Right kidney (tissue), 9 donors: ENCODE measurements around the gene ARFGAP3.
A peak's percentile ranks its signal among the peaks of the same experiment; 100 is the strongest.

Source experiments
- DNase-seq: peaks from one replicate; pipeline ENCODE4 v3.0.0-alpha.2; 2016
- long read RNA-seq, 8 donors: transcript quantifications; one replicate each; lab custom pipeline, GENCODE V29; 2026

ARFGAP3 gene
- long read RNA-seq, donor 1, transcript ARFGAP3-201 (16 exons, 2,857 nt): major isoform, 9 of 19 reads
- long read RNA-seq, donor 1, partial matches to known transcripts: 10 of 19 reads
- long read RNA-seq, donor 1, other reads (novel, unspliced or antisense): 0 of 19 reads
- long read RNA-seq, donor 2, transcript ARFGAP3-201 (16 exons, 2,857 nt): major isoform, 6 of 6 reads
- long read RNA-seq, donor 2, partial matches to known transcripts: 0 of 6 reads
- long read RNA-seq, donor 2, other reads (novel, unspliced or antisense): 0 of 6 reads
- long read RNA-seq, donor 3, transcript ARFGAP3-201 (16 exons, 2,857 nt): major isoform, 8 of 29 reads
- long read RNA-seq, donor 3, partial matches to known transcripts: 21 of 29 reads
- long read RNA-seq, donor 3, other reads (novel, unspliced or antisense): 0 of 29 reads
- long read RNA-seq, donor 4, transcript ARFGAP3-201 (16 exons, 2,857 nt): major isoform, 7 of 19 reads
- long read RNA-seq, donor 4, partial matches to known transcripts: 12 of 19 reads
- long read RNA-seq, donor 4, other reads (novel, unspliced or antisense): 0 of 19 reads
- long read RNA-seq, donor 5, transcript ARFGAP3-201 (16 exons, 2,857 nt): major isoform, 6 of 13 reads
- long read RNA-seq, donor 5, partial matches to known transcripts: 6 of 13 reads
- long read RNA-seq, donor 5, other reads (novel, unspliced or antisense): 0 of 13 reads
- long read RNA-seq, donor 6, transcript ARFGAP3-201 (16 exons, 2,857 nt): major isoform, 8 of 9 reads
- long read RNA-seq, donor 6, partial matches to known transcripts: 0 of 9 reads
- long read RNA-seq, donor 6, other reads (novel, unspliced or antisense): 0 of 9 reads
- long read RNA-seq, donor 7, transcript ARFGAP3-201 (16 exons, 2,857 nt): major isoform, 9 of 31 reads
- long read RNA-seq, donor 7, partial matches to known transcripts: 21 of 31 reads
- long read RNA-seq, donor 7, other reads (novel, unspliced or antisense): 0 of 31 reads
- long read RNA-seq, donor 8, transcript ARFGAP3-201 (16 exons, 2,857 nt): major isoform, 12 of 29 reads
- long read RNA-seq, donor 8, partial matches to known transcripts: 17 of 29 reads
- long read RNA-seq, donor 8, other reads (novel, unspliced or antisense): 0 of 29 reads

- peak; percentile 99 for DNase-seq
Measured at GRCh38 chr22:42856865-42857704, at the start of gene ARFGAP3. Gene ARFGAP3, minus strand, starts transcription at chr22:42857273. Its CDS starts 91 bp downstream, at chr22:42857182.

GRCh38 chr22:42905702-42906183, 48.7 kb upstream of the ARFGAP3 start:
- no peak for DNase-seq

GRCh38 chr22:42905217-42905616, 48.1 kb upstream of the ARFGAP3 start:
- no peak for DNase-seq

- DNase-seq: no peak
Measured at GRCh38 chr22:42904050-42904449, 47.0 kb upstream of the ARFGAP3 start.

- DNase-seq: no peak
Measured at GRCh38 chr22:42902875-42903510, 45.9 kb upstream of the ARFGAP3 start.

- no peak for DNase-seq
Measured at GRCh38 chr22:42901790-42902508, 44.9 kb upstream of the ARFGAP3 start.

- no peak for DNase-seq
Measured at GRCh38 chr22:42897960-42898359, 40.9 kb upstream of the ARFGAP3 start.

- no peak for DNase-seq
Measured at GRCh38 chr22:42895541-42895981, 38.5 kb upstream of the ARFGAP3 start.

- DNase-seq: no peak
Measured at GRCh38 chr22:42895087-42895486, 38.0 kb upstream of the ARFGAP3 start.

GRCh38 chr22:42893371-42894150, 36.5 kb upstream of the ARFGAP3 start:
- no peak for DNase-seq

- no peak for DNase-seq
Measured at GRCh38 chr22:42892571-42893316, 35.7 kb upstream of the ARFGAP3 start.

- no peak for DNase-seq
Measured at GRCh38 chr22:42892156-42892555, 35.1 kb upstream of the ARFGAP3 start.

- no peak for DNase-seq
Measured at GRCh38 chr22:42891696-42892095, 34.6 kb upstream of the ARFGAP3 start.

- DNase-seq: no peak
Measured at GRCh38 chr22:42891008-42891407, 33.9 kb upstream of the ARFGAP3 start.

- DNase-seq: no peak
Measured at GRCh38 chr22:42889304-42889703, 32.2 kb upstream of the ARFGAP3 start.

GRCh38 chr22:42887523-42888507, 30.7 kb upstream of the ARFGAP3 start:
- no peak for DNase-seq

GRCh38 chr22:42887120-42887519, 30.0 kb upstream of the ARFGAP3 start:
- DNase-seq: no peak

- no peak for DNase-seq
Measured at GRCh38 chr22:42885446-42885845, 28.4 kb upstream of the ARFGAP3 start.
